H1 (cell line): ENCODE measurements around the gene OR1C1. TPM values are rescaled to one million over a fixed set of nuclear protein-coding genes. Genes with fewer than 3 reads are reported as not detected.

Experiments used
- polyA plus RNA-seq, 7 experiments: library from polyadenylated mRNA; depleted of rRNA in 3 of 7; stranded (reverse) in 5 of 7; unstranded in 2 of 7; fragments of >200 nt in 5 of 7; fragments of 200-250 nt in 2 of 7; gene quantifications; 1 replicate in 5 of 7; 2 replicates in 1 of 7; 4 replicates in 1 of 7; pipeline versions ENCODE4 v1.2.1 to v1.2.3, GENCODE V29; 2011 to 2013; ENCODE audit warnings: missing spikeins in 2 of 7, mixed read lengths in 2 of 7
- total RNA-seq: library from RNA; stranded (reverse); fragmentation: NEBNext Ultra II Directional; extraction: Animal tissue kit (Norgen Biotek cat#: 25700); gene quantifications from 2 replicates; pipeline ENCODE4 v1.2.1, GENCODE V29; 2021
- TF ChIP-seq, protein P1 (sequence below): IDR thresholded peaks from 2 replicates; pipeline ENCODE4 v1.6.1; 2011; ENCODE audit warnings: low read depth, mild to moderate bottlenecking, low read length; ENCODE audit not compliant: insufficient read depth

Gene OR1C1
- total and polyA plus RNA-seq, 2 of the 8 experiments (the other 6 are each of a cell fraction or from before 2014, with no cell fraction given), result not detected

DNA sequence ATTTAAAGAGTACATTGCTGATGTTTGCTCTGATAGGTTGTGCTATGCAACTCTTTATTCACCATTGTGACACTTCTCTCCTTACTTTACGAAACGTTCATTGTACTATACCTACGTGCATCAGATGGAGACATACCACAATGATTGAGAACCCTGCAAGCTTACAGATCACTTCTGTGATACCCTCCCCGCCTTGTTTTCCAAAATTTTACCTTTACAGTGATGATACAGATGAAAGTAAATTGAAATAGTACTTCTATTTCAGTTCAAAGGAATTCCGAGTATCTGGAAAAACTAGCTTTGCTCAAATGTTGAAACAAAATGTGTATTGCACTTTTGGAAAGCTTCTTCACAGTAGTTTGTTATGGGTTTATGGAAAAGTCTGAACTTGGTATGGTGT, 18.6 kb downstream of the OR1C1 start (continued):
- TF ChIP-seq, protein P1, sequence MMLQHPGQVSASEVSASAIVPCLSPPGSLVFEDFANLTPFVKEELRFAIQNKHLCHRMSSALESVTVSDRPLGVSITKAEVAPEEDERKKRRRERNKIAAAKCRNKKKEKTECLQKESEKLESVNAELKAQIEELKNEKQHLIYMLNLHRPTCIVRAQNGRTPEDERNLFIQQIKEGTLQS, result no peak
